Measurements from ENCODE around the gene CADM4. TPM values are rescaled to one million over a fixed set of nuclear protein-coding genes. Genes with fewer than 3 reads are reported as not detected.

Gene CADM4
- total and polyA plus RNA-seq, 2 donors (not counting 1 experiment from before 2014, with no cell fraction given), result 0.21 to 0.42 TPM

DNA sequence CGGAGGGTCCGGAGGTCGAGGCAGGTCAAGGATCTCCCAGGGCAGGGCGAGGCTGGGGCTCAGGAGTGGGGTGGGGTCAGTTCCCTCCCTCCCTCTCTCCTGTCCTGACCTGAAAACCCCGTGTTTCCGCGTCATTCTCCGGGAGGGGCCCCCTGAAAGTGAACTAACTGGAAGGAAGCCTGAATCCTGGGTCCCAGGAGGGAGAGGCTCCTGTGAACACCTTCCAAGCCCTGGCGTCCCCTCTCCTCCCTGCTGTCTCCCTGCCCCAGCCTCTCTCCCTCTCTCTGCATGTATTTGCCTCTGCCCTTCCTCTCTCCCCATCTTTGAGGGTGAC lies 741 bp upstream of the CADM4 start:
- H3K4me1 ChIP-seq (ENCODE audit: control insufficient read depth in 2 of 2, insufficient read depth in 2 of 2, low read length in 2 of 2), result peaks cover 20% of the 10 kb centered on the region in 2 donors
- peak overlapping the region; percentile 68 for H3K9ac ChIP-seq (ENCODE audit: low read length)
- no peaks in the 10 kb centered on the region for H3K9me3 Mint-ChIP-seq (ENCODE audit: insufficient read depth)
- H3K36me3 ChIP-seq (replicated peaks in 1 of 2; ENCODE audit: control extremely low read depth in 1 of 2, control insufficient read depth in 1 of 2, extremely low read depth in 1 of 2, insufficient read depth in 2 of 2, low read length in 1 of 2), result no peaks in the 10 kb centered on the region
- no peaks in the 10 kb centered on the region for H3K9me3 ChIP-seq (ENCODE audit: control extremely low read depth in 1 of 3, control insufficient read depth in 2 of 3, insufficient read depth in 1 of 3, low read length in 2 of 3)
- H3K27ac ChIP-seq (ENCODE audit: low read length in 2 of 2), result no peak overlapping the region
- DNase-seq, result no peak
- H3K4me1 Mint-ChIP-seq, result peaks cover 22% of the 10 kb centered on the region
- H3K4me2 ChIP-seq (replicated peaks; ENCODE audit: low read depth, low read length, poor library complexity, severe bottlenecking), result peak overlapping the region; percentile 97
- WGBS (ENCODE audit: insufficient coverage), result 8% methylated on average over 4 of the region's 9 CpGs
- ChIA-PET POLR2A (no interaction called here), CTCF (interaction anchor here (1.3 kb wide), 1 partner anchor 13 kb away, joined by 4 read pairs; no protein-coding TSS in a partner anchor)
- intact Hi-C loops (cut with micrococcal nuclease), result no loop called here
- H3K27me3 Mint-ChIP-seq, result peaks cover 31% of the 10 kb centered on the region
- no peak for TF ChIP-seq EZH2 (IDR thresholded peaks at IDR 0.05; ENCODE audit: borderline replicate concordance, insufficient read depth, low read depth, low read length, poor library complexity, severe bottlenecking)
- TF ChIP-seq, protein P1, sequence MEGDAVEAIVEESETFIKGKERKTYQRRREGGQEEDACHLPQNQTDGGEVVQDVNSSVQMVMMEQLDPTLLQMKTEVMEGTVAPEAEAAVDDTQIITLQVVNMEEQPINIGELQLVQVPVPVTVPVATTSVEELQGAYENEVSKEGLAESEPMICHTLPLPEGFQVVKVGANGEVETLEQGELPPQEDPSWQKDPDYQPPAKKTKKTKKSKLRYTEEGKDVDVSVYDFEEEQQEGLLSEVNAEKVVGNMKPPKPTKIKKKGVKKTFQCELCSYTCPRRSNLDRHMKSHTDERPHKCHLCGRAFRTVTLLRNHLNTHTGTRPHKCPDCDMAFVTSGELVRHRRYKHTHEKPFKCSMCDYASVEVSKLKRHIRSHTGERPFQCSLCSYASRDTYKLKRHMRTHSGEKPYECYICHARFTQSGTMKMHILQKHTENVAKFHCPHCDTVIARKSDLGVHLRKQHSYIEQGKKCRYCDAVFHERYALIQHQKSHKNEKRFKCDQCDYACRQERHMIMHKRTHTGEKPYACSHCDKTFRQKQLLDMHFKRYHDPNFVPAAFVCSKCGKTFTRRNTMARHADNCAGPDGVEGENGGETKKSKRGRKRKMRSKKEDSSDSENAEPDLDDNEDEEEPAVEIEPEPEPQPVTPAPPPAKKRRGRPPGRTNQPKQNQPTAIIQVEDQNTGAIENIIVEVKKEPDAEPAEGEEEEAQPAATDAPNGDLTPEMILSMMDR (IDR thresholded peaks at IDR 0.05), result no peak
- H3K4me3 ChIP-seq (ENCODE audit: control extremely low read depth in 1 of 5, extremely low read depth in 1 of 5, insufficient read depth in 1 of 5, low read depth in 2 of 5, low read length in 4 of 5), result peak overlapping the region in 4 of 5 experiments; percentile 40 to 62 (median 56)
- no peak for ATAC-seq (ENCODE audit: low read depth)
- H4K20me1 ChIP-seq (ENCODE audit: control insufficient read depth, insufficient read depth, low read length, poor library complexity, severe bottlenecking), result no peaks in the 10 kb centered on the region
- no peak overlapping the region for H3K27ac Mint-ChIP-seq
- H3K27me3 ChIP-seq (replicated peaks in 1 of 4; ENCODE audit: control extremely low read depth in 1 of 4, control insufficient read depth in 3 of 4, insufficient read depth in 4 of 4, low read length in 3 of 4), result peaks cover 0 to 44% (median 18%) of the 10 kb centered on the region in 4 experiments
- peak overlapping the region; percentile 97 for H2AFZ ChIP-seq (ENCODE audit: insufficient read depth, low read depth, low read length, poor library complexity, severe bottlenecking)
- no peaks in the 10 kb centered on the region for H3K79me2 ChIP-seq (ENCODE audit: control insufficient read depth, insufficient read depth, low read length)
- peak overlapping the region; percentile 80 for H3K4me3 Mint-ChIP-seq

DNA sequence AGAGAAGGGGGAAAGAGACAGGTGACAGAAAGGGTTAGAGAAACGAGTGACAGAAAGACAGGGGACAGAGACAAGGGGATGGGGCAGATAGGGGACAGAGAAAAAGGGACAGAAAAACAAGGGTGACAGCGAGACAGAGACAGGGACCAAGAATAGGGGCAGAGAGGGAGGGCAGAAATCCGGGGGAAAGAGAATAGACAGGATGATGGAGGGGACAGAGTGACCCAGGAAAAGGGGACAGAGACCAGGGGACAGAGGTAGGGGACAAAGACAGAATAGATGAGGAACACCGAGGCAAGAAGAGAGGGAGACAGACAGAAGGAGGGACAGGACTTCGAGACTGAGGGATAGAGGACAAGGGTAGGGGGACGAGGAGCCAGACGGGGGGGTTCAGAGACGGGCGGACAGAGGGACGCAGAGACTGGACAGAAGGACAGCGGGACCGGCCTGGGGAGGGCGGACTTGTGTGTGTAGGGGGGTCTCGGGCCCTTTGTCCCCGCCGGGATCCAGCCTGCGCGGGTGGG lies 593 bp downstream of the CADM4 start:
- Histone ChIP-seq H3K27ac (ENCODE audit: low read length in 2 of 2) (no peak overlapping the region), H3K9me3 (ENCODE audit: control extremely low read depth in 1 of 3, control insufficient read depth in 2 of 3, insufficient read depth in 1 of 3, low read length in 2 of 3) (no peaks in the 10 kb centered on the region), H2AFZ (ENCODE audit: insufficient read depth, low read depth, low read length, poor library complexity, severe bottlenecking) (peak overlapping the region; percentile 65), H3K9ac (ENCODE audit: low read length) (peak overlapping the region; percentile 53), H3K36me3 (replicated peaks in 1 of 2; ENCODE audit: control extremely low read depth in 1 of 2, control insufficient read depth in 1 of 2, extremely low read depth in 1 of 2, insufficient read depth in 2 of 2, low read length in 1 of 2) (no peaks in the 10 kb centered on the region), H3K4me1 (ENCODE audit: control insufficient read depth in 2 of 2, insufficient read depth in 2 of 2, low read length in 2 of 2) (peaks cover 20 to 26% of the 10 kb centered on the region in 2 donors), H3K4me2 (replicated peaks; ENCODE audit: low read depth, low read length, poor library complexity, severe bottlenecking) (peak overlapping the region; percentile 97), H3K79me2 (ENCODE audit: control insufficient read depth, insufficient read depth, low read length) (no peaks in the 10 kb centered on the region), H3K27me3 (replicated peaks in 1 of 4; ENCODE audit: control extremely low read depth in 1 of 4, control insufficient read depth in 3 of 4, insufficient read depth in 4 of 4, low read length in 3 of 4) (peaks cover 0 to 56% (median 18%) of the 10 kb centered on the region in 4 experiments), H3K4me3 (ENCODE audit: control extremely low read depth in 1 of 5, extremely low read depth in 1 of 5, insufficient read depth in 1 of 5, low read depth in 2 of 5, low read length in 4 of 5) (peak overlapping the region in 2 of 5 experiments; percentile 19 to 29), H4K20me1 (ENCODE audit: control insufficient read depth, insufficient read depth, low read length, poor library complexity, severe bottlenecking) (no peaks in the 10 kb centered on the region)
- no peak for TF ChIP-seq EZH2 (IDR thresholded peaks at IDR 0.05; ENCODE audit: borderline replicate concordance, insufficient read depth, low read depth, low read length, poor library complexity, severe bottlenecking)
- TF ChIP-seq, protein P1 (IDR thresholded peaks at IDR 0.05), result no peak
- CTCF ChIA-PET, result no interaction called here
- ATAC-seq (ENCODE audit: low read depth), result no peak
- POLR2A ChIA-PET, result interaction anchor here (0.6 kb wide), 1 partner anchor 12 kb away, joined by 5 read pairs; no protein-coding TSS in a partner anchor
- Mint-ChIP-seq H3K4me1 (peaks cover 25% of the 10 kb centered on the region), H3K4me3 (peak overlapping the region; percentile 80), H3K27me3 (peaks cover 35% of the 10 kb centered on the region), H3K9me3 (ENCODE audit: insufficient read depth) (no peaks in the 10 kb centered on the region), H3K27ac (peak overlapping the region; percentile 16)
- DNase-seq, result no peak
- intact Hi-C loops (cut with micrococcal nuclease), result loop anchor here (2.0 kb wide), 1 partner anchor 20 kb away; the partner anchor contains the start of gene ZNF428
- WGBS (ENCODE audit: insufficient coverage), result 12% methylated on average over 16 of the region's 18 CpGs
